ENCODE data around the gene CACNA1C. TPM values are rescaled to one million over a fixed set of nuclear protein-coding genes. Genes with fewer than 3 reads are reported as not detected.

CACNA1C gene
- total and polyA plus RNA-seq, 2 donors (not counting 1 experiment from before 2014, with no cell fraction given) = 0.01 to 0.02 TPM

DNA sequence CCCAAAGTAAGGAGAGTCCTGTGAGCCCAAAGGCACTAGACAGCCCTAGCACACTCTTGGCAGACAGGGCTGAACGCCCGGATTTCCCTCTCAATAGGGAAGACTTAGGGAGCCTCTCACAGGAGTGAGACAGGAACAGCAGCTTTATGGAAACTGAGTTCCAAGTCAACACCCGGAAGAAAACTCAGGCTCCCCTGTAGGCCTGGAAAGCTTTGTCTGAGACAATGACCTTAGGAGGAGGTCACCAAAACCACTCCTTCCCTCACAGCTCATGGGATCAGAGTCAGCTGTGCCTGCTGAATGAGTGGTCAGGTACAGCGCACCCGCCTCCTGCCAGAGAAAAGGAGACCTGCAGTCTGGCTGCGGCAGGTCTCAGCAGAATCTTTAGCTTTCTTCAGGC lies 229.5 kb downstream of the CACNA1C start:
- Histone ChIP-seq H2AFZ (ENCODE audit: insufficient read depth, low read depth, low read length, poor library complexity, severe bottlenecking) (no peak overlapping the region), H4K20me1 (ENCODE audit: control insufficient read depth, insufficient read depth, low read length, poor library complexity, severe bottlenecking) (no peaks in the 10 kb centered on the region), H3K36me3 (replicated peaks in 1 of 2; ENCODE audit: control extremely low read depth in 1 of 2, control insufficient read depth in 1 of 2, extremely low read depth in 1 of 2, insufficient read depth in 2 of 2, low read length in 1 of 2) (no peaks in the 10 kb centered on the region), H3K9ac (ENCODE audit: low read length) (no peak overlapping the region), H3K9me3 (ENCODE audit: control extremely low read depth in 1 of 3, control insufficient read depth in 2 of 3, insufficient read depth in 1 of 3, low read length in 2 of 3) (peaks cover 0 to 5% (median 1%) of the 10 kb centered on the region in 3 donors), H3K27me3 (replicated peaks in 1 of 4; ENCODE audit: control extremely low read depth in 1 of 4, control insufficient read depth in 3 of 4, insufficient read depth in 4 of 4, low read length in 3 of 4) (peaks cover 0 to 14% (median 2%) of the 10 kb centered on the region in 4 experiments), H3K79me2 (ENCODE audit: control insufficient read depth, insufficient read depth, low read length) (no peaks in the 10 kb centered on the region), H3K4me1 (ENCODE audit: control insufficient read depth in 2 of 2, insufficient read depth in 2 of 2, low read length in 2 of 2) (no peaks in the 10 kb centered on the region), H3K4me3 (ENCODE audit: control extremely low read depth in 1 of 5, extremely low read depth in 1 of 5, insufficient read depth in 1 of 5, low read depth in 2 of 5, low read length in 4 of 5) (no peak overlapping the region), H3K4me2 (replicated peaks; ENCODE audit: low read depth, low read length, poor library complexity, severe bottlenecking) (no peak overlapping the region), H3K27ac (ENCODE audit: low read length in 2 of 2) (no peak overlapping the region)
- CTCF ChIA-PET = interaction anchor here (1.3 kb wide), 1 partner anchor 9 kb away, joined by 4 read pairs; no protein-coding TSS in a partner anchor
- POLR2A ChIA-PET = no interaction called here
- peaks cover 24% of the 10 kb centered on the region for H3K27me3 Mint-ChIP-seq
- DNase-seq (no peak), ATAC-seq (ENCODE audit: low read depth) (no peak)
- 98% methylated on average over 6 of the region's 6 CpGs for whole genome bisulfite sequencing (ENCODE audit: insufficient coverage)
- intact Hi-C loops (cut with micrococcal nuclease) = no loop called here
- no peak overlapping the region for H3K4me3 Mint-ChIP-seq
- TF ChIP-seq, protein P1, sequence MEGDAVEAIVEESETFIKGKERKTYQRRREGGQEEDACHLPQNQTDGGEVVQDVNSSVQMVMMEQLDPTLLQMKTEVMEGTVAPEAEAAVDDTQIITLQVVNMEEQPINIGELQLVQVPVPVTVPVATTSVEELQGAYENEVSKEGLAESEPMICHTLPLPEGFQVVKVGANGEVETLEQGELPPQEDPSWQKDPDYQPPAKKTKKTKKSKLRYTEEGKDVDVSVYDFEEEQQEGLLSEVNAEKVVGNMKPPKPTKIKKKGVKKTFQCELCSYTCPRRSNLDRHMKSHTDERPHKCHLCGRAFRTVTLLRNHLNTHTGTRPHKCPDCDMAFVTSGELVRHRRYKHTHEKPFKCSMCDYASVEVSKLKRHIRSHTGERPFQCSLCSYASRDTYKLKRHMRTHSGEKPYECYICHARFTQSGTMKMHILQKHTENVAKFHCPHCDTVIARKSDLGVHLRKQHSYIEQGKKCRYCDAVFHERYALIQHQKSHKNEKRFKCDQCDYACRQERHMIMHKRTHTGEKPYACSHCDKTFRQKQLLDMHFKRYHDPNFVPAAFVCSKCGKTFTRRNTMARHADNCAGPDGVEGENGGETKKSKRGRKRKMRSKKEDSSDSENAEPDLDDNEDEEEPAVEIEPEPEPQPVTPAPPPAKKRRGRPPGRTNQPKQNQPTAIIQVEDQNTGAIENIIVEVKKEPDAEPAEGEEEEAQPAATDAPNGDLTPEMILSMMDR (IDR thresholded peaks at IDR 0.05) = no peak
- TF ChIP-seq EZH2 (IDR thresholded peaks at IDR 0.05; ENCODE audit: borderline replicate concordance, insufficient read depth, low read depth, low read length, poor library complexity, severe bottlenecking) = no peak
- peaks cover 2% of the 10 kb centered on the region for H3K9me3 Mint-ChIP-seq (ENCODE audit: insufficient read depth)
- no peak overlapping the region for H3K27ac Mint-ChIP-seq
- H3K4me1 Mint-ChIP-seq = peaks cover 9% of the 10 kb centered on the region

DNA sequence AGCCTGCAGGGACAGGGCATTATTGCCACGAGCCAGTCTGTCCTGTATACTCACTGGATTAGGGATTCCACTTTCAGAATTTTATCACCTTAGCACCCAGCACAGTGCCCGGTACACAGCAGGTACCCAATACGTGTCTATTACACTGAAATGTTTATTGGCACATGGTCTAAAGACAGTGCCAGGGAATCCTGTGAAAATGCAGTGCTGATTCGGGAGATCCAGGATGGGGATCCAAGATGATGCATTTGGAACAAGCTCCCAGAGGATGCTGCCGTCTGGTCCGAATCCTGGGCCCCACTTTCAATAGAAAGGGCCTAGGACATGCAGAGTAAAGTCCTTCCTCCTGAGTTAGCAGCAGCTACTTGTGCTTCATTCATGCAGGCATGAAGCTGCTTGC lies 230.7 kb downstream of the CACNA1C start:
- H3K4me1 ChIP-seq (ENCODE audit: control insufficient read depth in 2 of 2, insufficient read depth in 2 of 2, low read length in 2 of 2) = no peaks in the 10 kb centered on the region
- no peaks in the 10 kb centered on the region for H3K79me2 ChIP-seq (ENCODE audit: control insufficient read depth, insufficient read depth, low read length)
- no peak overlapping the region for H3K27ac ChIP-seq (ENCODE audit: low read length in 2 of 2)
- H3K4me3 ChIP-seq (ENCODE audit: control extremely low read depth in 1 of 5, extremely low read depth in 1 of 5, insufficient read depth in 1 of 5, low read depth in 2 of 5, low read length in 4 of 5) = no peak overlapping the region
- H3K36me3 ChIP-seq (replicated peaks in 1 of 2; ENCODE audit: control extremely low read depth in 1 of 2, control insufficient read depth in 1 of 2, extremely low read depth in 1 of 2, insufficient read depth in 2 of 2, low read length in 1 of 2) = no peaks in the 10 kb centered on the region
- no peak overlapping the region for H2AFZ ChIP-seq (ENCODE audit: insufficient read depth, low read depth, low read length, poor library complexity, severe bottlenecking)
- 84% methylated on average over 6 of the region's 6 CpGs for WGBS (ENCODE audit: insufficient coverage)
- no peak for TF ChIP-seq EZH2 (IDR thresholded peaks at IDR 0.05; ENCODE audit: borderline replicate concordance, insufficient read depth, low read depth, low read length, poor library complexity, severe bottlenecking)
- TF ChIP-seq, protein P1 (IDR thresholded peaks at IDR 0.05) = no peak
- no peak overlapping the region for H3K4me2 ChIP-seq (replicated peaks; ENCODE audit: low read depth, low read length, poor library complexity, severe bottlenecking)
- no peaks in the 10 kb centered on the region for H4K20me1 ChIP-seq (ENCODE audit: control insufficient read depth, insufficient read depth, low read length, poor library complexity, severe bottlenecking)
- H3K9ac ChIP-seq (ENCODE audit: low read length) = no peak overlapping the region
- peaks cover 0 to 14% (median 2%) of the 10 kb centered on the region in 4 experiments for H3K27me3 ChIP-seq (replicated peaks in 1 of 4; ENCODE audit: control extremely low read depth in 1 of 4, control insufficient read depth in 3 of 4, insufficient read depth in 4 of 4, low read length in 3 of 4)
- no peak for ATAC-seq (ENCODE audit: low read depth)
- Mint-ChIP-seq H3K9me3 (ENCODE audit: insufficient read depth) (peaks cover 2% of the 10 kb centered on the region), H3K27ac (no peak overlapping the region), H3K27me3 (peaks cover 24% of the 10 kb centered on the region), H3K4me1 (peaks cover 9% of the 10 kb centered on the region), H3K4me3 (no peak overlapping the region)
- intact Hi-C loops (cut with micrococcal nuclease) = no loop called here
- CTCF ChIA-PET = interaction anchor here (1.1 kb wide), 2 partner anchors 9 to 631 kb away, joined by 3 to 4 read pairs; no protein-coding TSS in a partner anchor
- POLR2A ChIA-PET = no interaction called here
- no peak for DNase-seq
- peaks cover 0 to 5% (median 1%) of the 10 kb centered on the region in 3 donors for H3K9me3 ChIP-seq (ENCODE audit: control extremely low read depth in 1 of 3, control insufficient read depth in 2 of 3, insufficient read depth in 1 of 3, low read length in 2 of 3)

All from B cell (primary cell).